ENCODE measurements around the gene PPM1G.

GRCh38 chr2:27353762-27354596 is 55.4 kb downstream of the PPM1G start:
- TF ChIP-seq CTCF (IDR thresholded peaks at IDR 0.05) (no peak), POLR2A (IDR thresholded peaks at IDR 0.05) (no peak), EP300 (IDR thresholded peaks at IDR 0.05) (no peak)

Measured in ovary (tissue), 3 donors.